Liver (tissue), 9 donors: ENCODE data around the gene GNE. TPM values are rescaled to one million over a fixed set of nuclear protein-coding genes. Genes with fewer than 3 reads are reported as not detected.

Experiments
- DNase-seq: peaks from one replicate; pipeline ENCODE4 v3.0.0-alpha.2; 2017; ENCODE audit warnings: low spot score
- H3K27ac ChIP-seq, 2 donors: one replicate each; pipeline ENCODE4 v1.7.0; 2013; ENCODE audit warnings: inconsistent platforms in 2 of 2, low read length in 2 of 2, control low read depth in 1 of 2, low read depth in 1 of 2, mild to moderate bottlenecking in 1 of 2
- H3K27me3 ChIP-seq, 4 donors: one replicate each; pipeline versions ENCODE4 v1.6.1 to v1.7.0; 2013; ENCODE audit warnings: low read length in 3 of 4, inconsistent platforms in 1 of 4, mild to moderate bottlenecking in 1 of 4, moderate library complexity in 1 of 4; ENCODE audit not compliant: control insufficient read depth in 4 of 4, insufficient read depth in 4 of 4
- H3K36me3 ChIP-seq, 4 donors: one replicate each; pipeline versions ENCODE4 v1.6.1 to v1.7.0; 2013; ENCODE audit warnings: low read length in 3 of 4, mild to moderate bottlenecking in 3 of 4, low read depth in 1 of 4, moderate library complexity in 1 of 4; ENCODE audit not compliant: control insufficient read depth in 4 of 4, insufficient read depth in 3 of 4
- H3K4me1 ChIP-seq, 4 donors: one replicate each; pipeline versions ENCODE4 v1.6.1 to v1.7.0; 2013; ENCODE audit warnings: low read length in 3 of 4, mild to moderate bottlenecking in 3 of 4, moderate library complexity in 1 of 4; ENCODE audit not compliant: control insufficient read depth in 4 of 4, insufficient read depth in 4 of 4
- H3K4me3 ChIP-seq, 3 donors: one replicate each; pipeline versions ENCODE4 v1.6.1 to v1.7.0; 2013; ENCODE audit warnings: low read length in 3 of 3, control low read depth in 1 of 3, low read depth in 1 of 3, mild to moderate bottlenecking in 1 of 3
- H3K9ac ChIP-seq, 2 donors: one replicate each; pipeline ENCODE4 v1.7.0; 2013; ENCODE audit warnings: low read length in 2 of 2, mild to moderate bottlenecking in 2 of 2, moderate library complexity in 2 of 2, control low read depth in 1 of 2, low read depth in 1 of 2
- H3K9me3 ChIP-seq, 4 donors: one replicate each; pipeline versions ENCODE4 v1.6.1 to v1.7.0; 2013; ENCODE audit warnings: low read length in 3 of 4; ENCODE audit not compliant: control insufficient read depth in 4 of 4
- CTCF ChIP-seq: fragments of 150-350 bp; IDR thresholded peaks from 2 replicates; pipeline ENCODE4 v1.5.1; 2017; ENCODE audit warnings: improper control_type of control experiment, low read depth, low read length; ENCODE audit not compliant: missing input control
- EGR1 ChIP-seq, 2 donors: IDR thresholded peaks; 2 replicates each; pipeline ENCODE4 v1.6.1; 2016 to 2018; ENCODE audit warnings: antibody characterized with exemption in 2 of 2, low read depth in 2 of 2
- FOXA2 ChIP-seq: IDR thresholded peaks from 2 replicates; pipeline ENCODE4 v1.6.1; 2016; ENCODE audit warnings: antibody characterized with exemption
- GABPA ChIP-seq, 2 donors: IDR thresholded peaks in 1 of 2; conservative IDR thresholded peaks in 1 of 2; 2 replicates each; pipeline ENCODE4 v1.6.1; 2016; ENCODE audit warnings: antibody characterized with exemption in 2 of 2, mild to moderate bottlenecking in 1 of 2, moderate library complexity in 1 of 2
- HNF4A ChIP-seq, 2 donors: conservative IDR thresholded peaks; 2 replicates each; pipeline ENCODE4 v1.6.1; 2016; ENCODE audit warnings: antibody characterized with exemption in 2 of 2, mild to moderate bottlenecking in 2 of 2
- HNF4G ChIP-seq: IDR thresholded peaks from 2 replicates; pipeline ENCODE4 v1.6.1; 2016; ENCODE audit warnings: antibody characterized with exemption
- NR2F2 ChIP-seq: IDR thresholded peaks from 2 replicates; pipeline ENCODE4 v1.6.1; 2016; ENCODE audit warnings: antibody characterized with exemption
- RAD21 ChIP-seq, 2 donors: IDR thresholded peaks; 2 replicates each; pipeline ENCODE4 v1.6.1; 2016; ENCODE audit warnings: antibody characterized with exemption in 2 of 2, mild to moderate bottlenecking in 2 of 2
- RXRA ChIP-seq, 2 donors: IDR thresholded peaks; 2 replicates each; pipeline ENCODE4 v1.6.1; 2017 to 2018; ENCODE audit warnings: antibody characterized with exemption in 2 of 2, mild to moderate bottlenecking in 1 of 2
- TAF1 ChIP-seq: conservative IDR thresholded peaks from 2 replicates; pipeline ENCODE4 v1.6.1; 2016; ENCODE audit warnings: antibody characterized with exemption, mild to moderate bottlenecking
- YY1 ChIP-seq: IDR thresholded peaks from 2 replicates; pipeline ENCODE4 v1.6.1; 2016; ENCODE audit warnings: antibody characterized with exemption, mild to moderate bottlenecking
- WGBS: extraction: QIAGEN DNeasy Blood & Tissue Kit; methylation state at CpG from one replicate; pipeline ENCODE4 v1.1.7; 2013; 5-methylcytosine and 5-hydroxymethylcytosine counted together
- polyA plus RNA-seq, 2 donors: library from polyadenylated mRNA; stranded (reverse) in 1 of 2; unstranded in 1 of 2; fragments of 200-250 nt in 1 of 2; fragments of >200 nt in 1 of 2; fragmentation: Nextera tagmentation in 1 of 2; extraction: Ambion mirVana in 1 of 2; gene quantifications; one replicate each; pipeline versions ENCODE4 v1.2.1 to v1.2.3, GENCODE V29; 2013 to 2015
- total RNA-seq, 2 donors: library from RNA; depleted of rRNA; stranded (reverse); fragments of >200 nt; gene quantifications; one replicate each; pipeline ENCODE4 v1.2.3, GENCODE V29; 2014
- TF ChIP-seq, protein P1 (sequence below): IDR thresholded peaks from 2 replicates; pipeline ENCODE4 v1.6.1; 2016; ENCODE audit warnings: antibody characterized with exemption
- TF ChIP-seq, protein P2 (sequence below): IDR thresholded peaks from 2 replicates; pipeline ENCODE4 v1.6.1; 2016; ENCODE audit warnings: antibody characterized with exemption, mild to moderate bottlenecking
- donor health status: healthy.
- donor health status: healthy.
- donor health status: healthy.
- donor health status: healthy.
- donor health status: healthy.

The GNE gene
- total and polyA plus RNA-seq, 4 donors = 21.8 to 177 (median 38.1) TPM

- Histone ChIP-seq H3K27me3 (no peaks in the 10 kb centered on the region), H3K27ac (no peak overlapping the region)
Observed at GRCh38 chr9:36280989-36281388, 22.7 kb upstream of the GNE start.

GRCh38 chr9:36278243-36278642 is 20.0 kb upstream of the GNE start:
- TF ChIP-seq CTCF = no peak
- no peak for TF ChIP-seq YY1
- TF ChIP-seq RAD21 (IDR thresholded peaks at IDR 0.05) = no peak
- TF ChIP-seq EGR1 (IDR thresholded peaks at IDR 0.05; ENCODE audit: low read depth in 2 of 2) = no peak
- no peak for TF ChIP-seq FOXA2
- no peak for TF ChIP-seq HNF4G
- TF ChIP-seq RXRA (IDR thresholded peaks at IDR 0.05) = no peak
- H3K27ac ChIP-seq = no peak overlapping the region
- WGBS = 95% methylated on average over 2 of the region's 2 CpGs

More at GRCh38 chr9:36280989-36281388, 22.7 kb upstream of the GNE start:
- H3K36me3 ChIP-seq = no peaks in the 10 kb centered on the region
- WGBS = 93% methylated on average over 4 of the region's 4 CpGs
- peaks cover 0 to 9% (median 2%) of the 10 kb centered on the region in 4 donors for H3K4me1 ChIP-seq
- H3K9ac ChIP-seq = no peak overlapping the region
- no peak overlapping the region for H3K4me3 ChIP-seq
- no peaks in the 10 kb centered on the region for H3K9me3 ChIP-seq
- no peak for TF ChIP-seq GABPA (IDR thresholded peaks at IDR 0.05 in 1 of 2, conservative IDR thresholded peaks at IDR 0.05 in 1 of 2)
- no peak for TF ChIP-seq NR2F2
- no peak for TF ChIP-seq HNF4A (conservative IDR thresholded peaks at IDR 0.05)
- no peak for TF ChIP-seq EGR1 (IDR thresholded peaks at IDR 0.05; ENCODE audit: low read depth in 2 of 2)
- no peak for TF ChIP-seq HNF4G
- TF ChIP-seq, protein P1, sequence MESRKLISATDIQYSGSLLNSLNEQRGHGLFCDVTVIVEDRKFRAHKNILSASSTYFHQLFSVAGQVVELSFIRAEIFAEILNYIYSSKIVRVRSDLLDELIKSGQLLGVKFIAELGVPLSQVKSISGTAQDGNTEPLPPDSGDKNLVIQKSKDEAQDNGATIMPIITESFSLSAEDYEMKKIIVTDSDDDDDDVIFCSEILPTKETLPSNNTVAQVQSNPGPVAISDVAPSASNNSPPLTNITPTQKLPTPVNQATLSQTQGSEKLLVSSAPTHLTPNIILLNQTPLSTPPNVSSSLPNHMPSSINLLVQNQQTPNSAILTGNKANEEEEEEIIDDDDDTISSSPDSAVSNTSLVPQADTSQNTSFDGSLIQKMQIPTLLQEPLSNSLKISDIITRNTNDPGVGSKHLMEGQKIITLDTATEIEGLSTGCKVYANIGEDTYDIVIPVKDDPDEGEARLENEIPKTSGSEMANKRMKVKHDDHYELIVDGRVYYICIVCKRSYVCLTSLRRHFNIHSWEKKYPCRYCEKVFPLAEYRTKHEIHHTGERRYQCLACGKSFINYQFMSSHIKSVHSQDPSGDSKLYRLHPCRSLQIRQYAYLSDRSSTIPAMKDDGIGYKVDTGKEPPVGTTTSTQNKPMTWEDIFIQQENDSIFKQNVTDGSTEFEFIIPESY = no peak
- TF ChIP-seq FOXA2 = no peak
- DNase-seq = no peak

GRCh38 chr9:36276781-36277181 is 18.5 kb upstream of the GNE start:
- Histone ChIP-seq H3K36me3 (no peaks in the 10 kb centered on the region), H3K27ac (peak overlapping the region; percentile 55 to 56), H3K4me3 (peak overlapping the region; percentile 47 to 81 (median 53)), H3K9ac (peak overlapping the region; percentile 25 to 95), H3K27me3 (no peaks in the 10 kb centered on the region), H3K4me1 (peaks cover 0 to 16% (median 8%) of the 10 kb centered on the region in 4 donors), H3K9me3 (no peaks in the 10 kb centered on the region)
- peak in 1 of 2 donors; percentile 34 for TF ChIP-seq RAD21 (IDR thresholded peaks at IDR 0.05)
- TF ChIP-seq TAF1 = peak; percentile 86
- no peak for TF ChIP-seq NR2F2
- TF ChIP-seq, protein P2, sequence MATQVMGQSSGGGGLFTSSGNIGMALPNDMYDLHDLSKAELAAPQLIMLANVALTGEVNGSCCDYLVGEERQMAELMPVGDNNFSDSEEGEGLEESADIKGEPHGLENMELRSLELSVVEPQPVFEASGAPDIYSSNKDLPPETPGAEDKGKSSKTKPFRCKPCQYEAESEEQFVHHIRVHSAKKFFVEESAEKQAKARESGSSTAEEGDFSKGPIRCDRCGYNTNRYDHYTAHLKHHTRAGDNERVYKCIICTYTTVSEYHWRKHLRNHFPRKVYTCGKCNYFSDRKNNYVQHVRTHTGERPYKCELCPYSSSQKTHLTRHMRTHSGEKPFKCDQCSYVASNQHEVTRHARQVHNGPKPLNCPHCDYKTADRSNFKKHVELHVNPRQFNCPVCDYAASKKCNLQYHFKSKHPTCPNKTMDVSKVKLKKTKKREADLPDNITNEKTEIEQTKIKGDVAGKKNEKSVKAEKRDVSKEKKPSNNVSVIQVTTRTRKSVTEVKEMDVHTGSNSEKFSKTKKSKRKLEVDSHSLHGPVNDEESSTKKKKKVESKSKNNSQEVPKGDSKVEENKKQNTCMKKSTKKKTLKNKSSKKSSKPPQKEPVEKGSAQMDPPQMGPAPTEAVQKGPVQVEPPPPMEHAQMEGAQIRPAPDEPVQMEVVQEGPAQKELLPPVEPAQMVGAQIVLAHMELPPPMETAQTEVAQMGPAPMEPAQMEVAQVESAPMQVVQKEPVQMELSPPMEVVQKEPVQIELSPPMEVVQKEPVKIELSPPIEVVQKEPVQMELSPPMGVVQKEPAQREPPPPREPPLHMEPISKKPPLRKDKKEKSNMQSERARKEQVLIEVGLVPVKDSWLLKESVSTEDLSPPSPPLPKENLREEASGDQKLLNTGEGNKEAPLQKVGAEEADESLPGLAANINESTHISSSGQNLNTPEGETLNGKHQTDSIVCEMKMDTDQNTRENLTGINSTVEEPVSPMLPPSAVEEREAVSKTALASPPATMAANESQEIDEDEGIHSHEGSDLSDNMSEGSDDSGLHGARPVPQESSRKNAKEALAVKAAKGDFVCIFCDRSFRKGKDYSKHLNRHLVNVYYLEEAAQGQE = peak; percentile 13
- DNase-seq = no peak
- WGBS = 16% methylated on average over 7 of the region's 7 CpGs

More at GRCh38 chr9:36278243-36278642, 20.0 kb upstream of the GNE start:
- H3K9me3 ChIP-seq = no peaks in the 10 kb centered on the region
- no peak overlapping the region for H3K4me3 ChIP-seq
- H3K4me1 ChIP-seq = peaks cover 0 to 16% (median 8%) of the 10 kb centered on the region in 4 donors
- H3K36me3 ChIP-seq = no peaks in the 10 kb centered on the region
- no peaks in the 10 kb centered on the region for H3K27me3 ChIP-seq
- DNase-seq = no peak
- H3K9ac ChIP-seq = no peak overlapping the region
